Gastroesophageal sphincter (tissue), 4 donors: ENCODE data around the gene TP73. TPM values are rescaled to one million over a fixed set of nuclear protein-coding genes. Genes with fewer than 3 reads are reported as not detected.

Experiments
- ATAC-seq: fragments of 150-250 bp; one replicate; pipeline ENCODE4 v1.9.1; 2016; ENCODE audit warnings: mild to moderate bottlenecking, moderate library complexity
- H3K27ac ChIP-seq, 4 donors: fragments of 200-600 bp; sonication (generic) in 3 of 4; 1 replicate in 3 of 4; 2 replicates in 1 of 4; pipeline ENCODE4 v1.5.1; 2016 to 2019
- H3K27me3 ChIP-seq: fragments of 200-600 bp; sonication (generic); one replicate; pipeline ENCODE4 v1.5.1; 2019
- H3K36me3 ChIP-seq, 2 donors: fragments of 200-600 bp; sonication (generic); one replicate each; pipeline ENCODE4 v1.5.1; 2019; ENCODE audit warnings: control low read depth in 1 of 2
- H3K4me1 ChIP-seq, 3 donors: fragments of 200-600 bp; sonication (generic); 1 replicate in 2 of 3; 2 replicates in 1 of 3; pipeline ENCODE4 v1.5.1; 2016 to 2019; ENCODE audit warnings: control low read depth in 2 of 3
- H3K4me3 ChIP-seq, 2 donors: fragments of 200-600 bp; sonication (generic); one replicate each; pipeline ENCODE4 v1.5.1; 2019; ENCODE audit warnings: mild to moderate bottlenecking in 1 of 2, moderate library complexity in 1 of 2
- H3K9me3 ChIP-seq, 3 donors: fragments of 200-600 bp; sonication (generic); one replicate each; pipeline ENCODE4 v1.5.1; 2017 to 2019; ENCODE audit warnings: control low read depth in 2 of 3
- CTCF ChIP-seq, 4 experiments: fragments of 200-600 bp in 2 of 4; fragments of 450-650 bp in 2 of 4; sonication (generic) in 1 of 4; IDR thresholded peaks; one replicate each; pipeline ENCODE4 v1.5.1; 2017 to 2019; ENCODE audit warnings: antibody characterized with exemption in 4 of 4, mild to moderate bottlenecking in 2 of 4, moderate library complexity in 2 of 4
- EP300 ChIP-seq: sonication (generic); formaldehyde crosslinking; IDR thresholded peaks from one replicate; pipeline ENCODE4 v1.6.1; 2017; ENCODE audit warnings: antibody characterized with exemption, mild to moderate bottlenecking
- POLR2A ChIP-seq, 2 donors: fragments of 450-650 bp; IDR thresholded peaks; one replicate each; pipeline ENCODE4 v1.6.1; 2017; ENCODE audit warnings: antibody characterized with exemption in 2 of 2, mild to moderate bottlenecking in 2 of 2, moderate library complexity in 1 of 2
- POLR2AphosphoS5 ChIP-seq: sonication (generic); formaldehyde crosslinking; IDR thresholded peaks from one replicate; pipeline ENCODE4 v1.6.1; 2017; ENCODE audit warnings: antibody characterized with exemption
- WGBS, 2 donors: methylation state at CpG; one replicate each; pipeline ENCODE4 v1.1.5; 2018; ENCODE audit warnings: low coverage in 1 of 2; 5-methylcytosine and 5-hydroxymethylcytosine counted together
- total RNA-seq, 4 donors: library from RNA; depleted of rRNA; stranded (reverse); fragments of >200 nt; gene quantifications; one replicate each; pipeline ENCODE4 v1.1.0, GENCODE V29; 2016

Gene TP73
- total RNA-seq, 4 donors from 2014 or later, result 0.19 to 0.22 TPM; not detected in 2

DNA sequence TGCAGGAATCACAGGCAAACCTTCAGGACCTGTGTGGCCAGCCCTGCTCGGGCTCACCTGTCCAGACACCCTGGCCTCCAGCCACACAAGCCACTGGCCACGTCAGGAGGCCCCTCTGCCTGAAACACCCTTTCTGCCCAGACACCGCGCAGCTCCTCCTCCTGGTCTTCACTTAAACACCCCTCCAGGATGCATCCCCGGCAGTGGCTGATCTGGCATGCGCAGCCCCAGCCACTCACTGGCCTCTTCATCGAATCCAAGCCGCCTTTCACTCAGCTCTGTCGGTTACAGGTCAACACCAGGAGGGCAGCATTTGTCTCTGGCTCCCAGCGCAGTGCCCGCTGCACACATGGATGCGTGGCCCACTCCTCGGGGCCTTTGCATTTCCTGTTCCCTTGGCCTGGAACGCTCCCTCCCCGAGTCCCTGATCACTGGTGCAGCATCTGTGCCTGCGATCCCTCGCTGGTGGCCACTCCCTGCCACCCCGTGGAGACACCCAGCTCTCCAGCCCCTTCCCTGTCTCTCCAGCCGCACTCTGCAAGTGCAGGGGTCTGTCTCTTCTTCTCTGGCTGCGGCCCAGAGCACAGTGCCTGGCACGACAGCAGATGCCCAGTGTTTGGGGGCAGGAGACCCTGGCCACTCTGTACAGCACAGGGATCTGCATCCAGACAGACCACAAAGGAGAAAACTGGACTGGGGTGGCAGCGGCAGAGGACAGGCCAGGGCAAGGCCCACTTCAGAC is 18.1 kb upstream of the TP73 start:
- 94% methylated on average over 17 of the region's 22 CpGs; no CpG with 5 or more reads in 1 of the 2 donors for WGBS, 2 donors
- H3K36me3 ChIP-seq, result peaks cover 0 to 100% of the 10 kb centered on the region in 2 donors
- no peak overlapping the region for H3K27ac ChIP-seq
- no peaks in the 10 kb centered on the region for H3K27me3 ChIP-seq
- no peaks in the 10 kb centered on the region for H3K9me3 ChIP-seq
- no peak overlapping the region for H3K4me3 ChIP-seq
- H3K4me1 ChIP-seq, result no peaks in the 10 kb centered on the region
- no peak for ATAC-seq
- no peak for TF ChIP-seq EP300
- TF ChIP-seq POLR2A (IDR thresholded peaks at IDR 0.05), result no peak
- TF ChIP-seq POLR2AphosphoS5, result no peak
- no peak for TF ChIP-seq CTCF (IDR thresholded peaks at IDR 0.05)

DNA sequence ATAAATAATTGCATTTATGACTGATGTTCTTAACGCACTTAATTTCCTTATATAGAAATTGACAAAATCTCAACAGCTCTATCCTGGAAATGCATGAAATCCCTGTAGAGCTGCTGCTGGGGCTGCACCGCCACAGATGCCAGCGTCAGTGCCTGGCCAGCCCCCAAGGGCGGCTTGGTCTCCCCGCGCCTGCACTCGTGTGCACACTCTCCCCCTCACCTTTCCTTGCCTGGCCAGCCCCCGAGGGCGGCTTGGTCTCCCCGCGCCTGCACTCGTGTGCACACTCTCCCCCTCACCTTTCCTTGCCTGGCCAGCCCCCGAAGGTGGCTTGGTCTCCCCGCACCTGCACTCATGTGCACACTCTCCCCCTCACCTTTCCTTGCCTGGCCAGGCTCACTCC is 16.2 kb upstream of the TP73 start:
- WGBS, 2 donors, result 91 to 96% methylated on average over 6 to 10 of the region's 14 CpGs

DNA sequence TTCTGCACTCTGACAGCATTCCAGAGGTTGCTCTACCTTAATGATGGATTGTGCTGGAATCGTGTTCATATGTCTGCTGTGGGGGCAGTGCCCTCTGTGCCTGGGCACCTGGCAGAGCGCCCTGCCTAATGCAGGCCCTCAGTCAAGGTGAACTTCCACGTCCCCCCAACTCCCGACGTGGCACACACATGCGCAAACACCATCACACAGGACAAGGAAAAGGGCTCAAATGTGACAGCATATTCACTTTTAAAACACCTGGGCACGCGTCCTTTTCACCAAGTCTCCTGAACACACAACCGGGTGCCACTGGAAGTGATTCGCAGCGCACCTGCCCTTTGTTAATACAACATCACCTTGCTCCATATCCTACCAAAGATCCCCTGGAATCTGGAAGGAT is 15.8 kb upstream of the TP73 start:
- no peaks in the 10 kb centered on the region for H3K4me1 ChIP-seq
- H3K27ac ChIP-seq, result no peak overlapping the region
- no peak overlapping the region for H3K4me3 ChIP-seq
- WGBS, 2 donors, result 84% methylated on average over 6 of the region's 11 CpGs; no CpG with 5 or more reads in 1 of the 2 donors
- ATAC-seq, result no peak
- TF ChIP-seq EP300 (no peak), POLR2A (IDR thresholded peaks at IDR 0.05) (no peak), CTCF (IDR thresholded peaks at IDR 0.05) (no peak), POLR2AphosphoS5 (no peak)
- no peaks in the 10 kb centered on the region for H3K27me3 ChIP-seq
- H3K9me3 ChIP-seq, result no peaks in the 10 kb centered on the region
- peaks cover 0 to 100% of the 10 kb centered on the region in 2 donors for H3K36me3 ChIP-seq

More for the DNA sequence above, 16.2 kb upstream of the TP73 start:
- H3K4me1 ChIP-seq, result no peaks in the 10 kb centered on the region
- ATAC-seq, result no peak
- no peak overlapping the region for H3K4me3 ChIP-seq
- no peak for TF ChIP-seq CTCF (IDR thresholded peaks at IDR 0.05)
- TF ChIP-seq POLR2A (IDR thresholded peaks at IDR 0.05), result no peak
- no peak for TF ChIP-seq POLR2AphosphoS5
- TF ChIP-seq EP300, result no peak
- H3K9me3 ChIP-seq, result no peaks in the 10 kb centered on the region
- H3K36me3 ChIP-seq, result peaks cover 0 to 100% of the 10 kb centered on the region in 2 donors
- H3K27me3 ChIP-seq, result no peaks in the 10 kb centered on the region
- H3K27ac ChIP-seq, result no peak overlapping the region

DNA sequence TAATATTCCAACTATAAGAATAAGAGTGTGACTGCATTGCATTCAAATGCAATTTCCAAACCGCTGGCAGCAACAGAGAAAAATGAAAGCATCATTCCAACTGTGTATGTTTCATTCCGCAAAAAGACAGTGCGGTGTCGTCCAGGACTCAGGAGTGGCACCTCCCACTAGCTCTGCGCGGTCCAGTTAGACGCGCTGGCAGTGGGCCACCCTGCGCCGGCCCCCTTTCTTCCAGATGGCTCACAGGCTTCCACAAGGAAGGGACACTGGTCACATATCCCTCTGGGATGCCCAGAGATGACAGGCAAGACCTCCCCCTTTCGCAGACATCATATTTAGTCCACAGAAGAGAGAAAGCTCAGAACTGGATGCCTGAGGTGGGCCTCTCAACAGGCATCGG is 14.3 kb upstream of the TP73 start:
- no peaks in the 10 kb centered on the region for H3K9me3 ChIP-seq
- H3K36me3 ChIP-seq, result peaks cover 0 to 100% of the 10 kb centered on the region in 2 donors
- TF ChIP-seq EP300 (no peak), POLR2AphosphoS5 (no peak), POLR2A (IDR thresholded peaks at IDR 0.05) (no peak), CTCF (IDR thresholded peaks at IDR 0.05) (no peak)
- no peak overlapping the region for H3K4me3 ChIP-seq
- ATAC-seq, result no peak
- H3K27me3 ChIP-seq, result no peaks in the 10 kb centered on the region
- H3K27ac ChIP-seq, result no peak overlapping the region
- H3K4me1 ChIP-seq, result no peaks in the 10 kb centered on the region
- WGBS, 2 donors, result 82 to 92% methylated on average over 2 to 10 of the region's 12 CpGs

DNA sequence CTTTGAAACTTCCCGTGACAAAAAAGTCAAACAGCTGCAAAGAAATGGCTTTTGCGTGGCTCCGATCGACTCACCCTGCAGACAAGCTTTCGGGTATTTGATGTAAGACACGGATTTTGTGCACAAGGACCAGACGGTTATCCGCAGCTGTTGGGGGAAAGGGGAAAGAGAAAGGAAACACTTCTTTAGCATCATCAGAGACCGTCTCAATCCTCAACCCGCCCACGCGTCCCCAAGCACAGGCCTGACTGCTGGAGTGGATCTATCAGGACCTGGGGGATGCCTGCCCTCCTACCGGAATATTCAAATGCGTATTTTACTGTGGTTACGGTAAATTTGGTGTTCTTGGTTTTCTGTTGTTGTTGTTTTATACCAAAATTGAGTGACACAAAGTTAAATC is 13.6 kb upstream of the TP73 start:
- H3K27ac ChIP-seq, result no peak overlapping the region
- no peaks in the 10 kb centered on the region for H3K4me1 ChIP-seq
- no peaks in the 10 kb centered on the region for H3K9me3 ChIP-seq
- ATAC-seq, result no peak
- 91 to 100% methylated on average over 2 to 11 of the region's 15 CpGs for WGBS, 2 donors
- H3K27me3 ChIP-seq, result no peaks in the 10 kb centered on the region
- TF ChIP-seq POLR2A (IDR thresholded peaks at IDR 0.05) (no peak), CTCF (IDR thresholded peaks at IDR 0.05) (no peak), POLR2AphosphoS5 (no peak), EP300 (no peak)
- H3K4me3 ChIP-seq, result no peak overlapping the region
- H3K36me3 ChIP-seq, result peaks cover 0 to 98% of the 10 kb centered on the region in 2 donors
